Osteoblast (primary cell): Measurements from ENCODE around the gene OTUB2. TPM values are rescaled to one million over a fixed set of nuclear protein-coding genes. Genes with fewer than 3 reads are reported as not detected.

Source experiments
- DNase-seq: peaks from one replicate; pipeline ENCODE4 v3.0.0; 2011; ENCODE audit warnings: low spot score, mixed read lengths; ENCODE audit not compliant: insufficient read length; ENCODE audit errors: missing footprints
- H2AFZ ChIP-seq: 2 replicates; pipeline ENCODE4 v1.6.0; 2011; ENCODE audit warnings: mild to moderate bottlenecking, low read length
- H3K27ac ChIP-seq: 2 replicates; pipeline ENCODE4 v1.5.1; 2011; ENCODE audit warnings: mild to moderate bottlenecking, low read depth, low read length, moderate library complexity
- H3K27me3 ChIP-seq: 2 replicates; pipeline ENCODE4 v1.6.0; 2012; ENCODE audit warnings: mild to moderate bottlenecking, control low read depth, inconsistent platforms, low read length, moderate library complexity; ENCODE audit not compliant: insufficient read depth
- H3K36me3 ChIP-seq: 2 replicates; pipeline ENCODE4 v1.5.1; 2011; ENCODE audit warnings: mild to moderate bottlenecking, low read length, control low read depth, moderate library complexity; ENCODE audit not compliant: insufficient read depth
- H3K4me1 ChIP-seq: 2 replicates; pipeline ENCODE4 v1.5.1; 2011; ENCODE audit warnings: mild to moderate bottlenecking, low read length, control low read depth, moderate library complexity; ENCODE audit not compliant: insufficient read depth
- H3K4me2 ChIP-seq: 2 replicates; pipeline ENCODE4 v1.6.0; 2011; ENCODE audit warnings: mild to moderate bottlenecking, low read length; ENCODE audit not compliant: insufficient read depth
- H3K4me3 ChIP-seq: fragments of 200-600 bp; sonication (generic); 3 replicates; pipeline ENCODE4 v1.5.1; 2012; ENCODE audit warnings: mild to moderate bottlenecking, low read length, inconsistent platforms; ENCODE audit not compliant: insufficient read depth
- H3K79me2 ChIP-seq: 2 replicates; pipeline ENCODE4 v1.6.0; 2012; ENCODE audit warnings: mild to moderate bottlenecking, low read length, control low read depth, inconsistent platforms; ENCODE audit not compliant: insufficient read depth
- H3K9me3 ChIP-seq: 2 replicates; pipeline ENCODE4 v1.5.1; 2011; ENCODE audit warnings: low read depth, low read length, control low read depth
- H4K20me1 ChIP-seq: 2 replicates; pipeline ENCODE4 v1.6.0; 2012; ENCODE audit warnings: mild to moderate bottlenecking, low read length, control low read depth; ENCODE audit not compliant: insufficient read depth
- CTCF ChIP-seq: IDR thresholded peaks from 2 replicates; pipeline ENCODE4 v1.5.1; 2011; ENCODE audit warnings: mild to moderate bottlenecking, low read depth, low read length, moderate library complexity; ENCODE audit errors: extremely low read depth
- total RNA-seq: library from RNA; depleted of rRNA; stranded (reverse); fragments of >200 nt; gene quantifications from 2 replicates; pipeline ENCODE4 v1.2.3, GENCODE V29; 2012

Gene OTUB2
- total RNA-seq, 1 donor = 1.4 TPM

DNA sequence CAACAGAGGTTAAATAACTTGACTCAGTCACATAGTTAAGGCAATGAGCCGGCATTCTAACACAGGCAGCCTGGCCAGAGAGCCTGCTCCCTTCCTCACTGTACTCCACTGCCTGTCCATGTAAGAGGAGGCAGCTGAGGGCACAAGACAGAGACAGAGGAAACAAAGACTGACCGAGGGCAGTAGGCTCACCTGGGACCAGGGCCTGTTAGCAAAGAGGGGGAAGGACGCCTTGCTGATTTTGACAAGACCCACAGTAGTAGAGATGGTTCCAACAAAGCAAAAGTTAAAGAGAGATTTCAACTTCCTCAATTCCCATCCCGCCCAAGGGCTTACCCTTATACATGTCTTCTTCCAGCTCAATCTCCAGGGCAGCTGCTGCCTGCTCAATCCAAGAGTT, 26.5 kb downstream of the OTUB2 start:
- H3K4me3 ChIP-seq = no peak overlapping the region
- H3K4me2 ChIP-seq = no peak overlapping the region
- no peaks in the 10 kb centered on the region for H3K27me3 ChIP-seq
- H3K9me3 ChIP-seq = no peaks in the 10 kb centered on the region
- H2AFZ ChIP-seq = no peak overlapping the region
- no peak overlapping the region for H3K27ac ChIP-seq
- H4K20me1 ChIP-seq = peaks cover 20% of the 10 kb centered on the region
- no peaks in the 10 kb centered on the region for H3K4me1 ChIP-seq
- peaks cover 3% of the 10 kb centered on the region for H3K79me2 ChIP-seq
- H3K36me3 ChIP-seq = peaks cover 90% of the 10 kb centered on the region
- DNase-seq = no peak
- TF ChIP-seq CTCF = no peak

DNA sequence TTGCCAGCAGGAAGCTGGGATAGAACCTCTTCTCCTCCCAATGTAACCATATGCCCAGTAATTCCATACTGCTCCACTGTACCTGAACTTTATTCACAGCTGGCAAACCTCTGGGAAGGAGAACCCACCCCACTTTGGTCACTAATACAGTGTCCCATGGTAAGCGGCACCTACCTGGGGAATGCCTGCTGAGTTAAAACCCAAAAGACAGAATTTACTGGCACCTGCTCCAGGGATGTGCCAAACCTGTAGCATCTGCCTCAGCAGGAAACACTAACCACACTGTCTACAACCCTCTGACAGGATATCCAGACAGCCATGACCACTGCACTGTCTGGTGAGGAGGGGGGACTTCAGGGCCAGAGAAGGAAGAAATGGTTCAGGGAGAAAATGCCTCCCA, 28.3 kb downstream of the OTUB2 start:
- Histone ChIP-seq H3K9me3 (no peaks in the 10 kb centered on the region), H3K4me2 (no peak overlapping the region), H3K27me3 (no peaks in the 10 kb centered on the region), H3K36me3 (peaks cover 88% of the 10 kb centered on the region), H3K27ac (no peak overlapping the region), H3K4me1 (no peaks in the 10 kb centered on the region), H3K4me3 (no peak overlapping the region), H4K20me1 (peaks cover 24% of the 10 kb centered on the region), H3K79me2 (peaks cover 17% of the 10 kb centered on the region), H2AFZ (no peak overlapping the region)
- no peak for TF ChIP-seq CTCF
- DNase-seq = no peak

GRCh38 chr14:94054936-94055335, 28.8 kb downstream of the OTUB2 start:
- H3K27ac ChIP-seq = no peak overlapping the region
- H3K4me2 ChIP-seq = no peak overlapping the region
- H3K9me3 ChIP-seq = no peaks in the 10 kb centered on the region
- DNase-seq = no peak
- H3K36me3 ChIP-seq = peaks cover 89% of the 10 kb centered on the region
- H3K27me3 ChIP-seq = no peaks in the 10 kb centered on the region
- TF ChIP-seq CTCF = no peak
- H3K79me2 ChIP-seq = peaks cover 19% of the 10 kb centered on the region
- no peak overlapping the region for H3K4me3 ChIP-seq
- peaks cover 24% of the 10 kb centered on the region for H4K20me1 ChIP-seq
- no peak overlapping the region for H2AFZ ChIP-seq
- H3K4me1 ChIP-seq = no peaks in the 10 kb centered on the region

DNA sequence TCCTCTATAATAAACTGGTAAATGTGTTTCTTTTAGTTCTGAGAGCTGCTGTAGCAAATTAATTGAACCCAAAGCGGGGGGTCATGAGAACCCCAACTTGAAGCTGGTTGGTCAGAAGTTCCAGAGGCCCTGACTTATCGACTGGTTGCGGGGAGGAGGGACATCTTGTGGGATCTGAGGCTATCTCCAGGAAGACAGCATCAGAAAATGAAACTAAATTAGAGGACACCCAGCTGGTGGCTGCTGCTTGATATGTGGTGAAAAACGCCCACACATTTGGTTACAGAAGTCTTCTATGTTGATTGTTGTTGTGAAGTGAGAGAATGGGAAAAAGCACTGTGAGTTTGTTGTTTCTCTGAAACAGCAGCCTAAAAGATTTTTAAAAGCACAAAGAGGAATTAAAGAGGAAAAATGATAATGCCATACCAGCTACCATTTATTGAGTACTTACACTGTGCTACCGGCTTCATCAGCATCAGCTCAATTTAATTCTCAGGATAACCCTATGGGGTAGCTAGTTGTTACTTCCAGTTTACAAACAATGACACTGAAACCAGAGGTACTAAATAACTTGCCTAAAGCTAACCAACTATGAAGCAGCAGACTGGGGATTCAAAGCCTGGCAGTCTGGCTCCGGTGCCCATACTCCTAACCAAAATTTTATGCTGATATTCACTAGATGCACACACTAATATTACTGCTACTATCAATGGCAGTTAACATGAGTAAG, 30.6 kb downstream of the OTUB2 start:
- H2AFZ ChIP-seq = no peak overlapping the region
- no peaks in the 10 kb centered on the region for H3K4me1 ChIP-seq
- no peak for DNase-seq
- no peak overlapping the region for H3K27ac ChIP-seq
- no peak overlapping the region for H3K4me2 ChIP-seq
- H3K4me3 ChIP-seq = no peak overlapping the region
- H3K36me3 ChIP-seq = peaks cover 91% of the 10 kb centered on the region
- peaks cover 29% of the 10 kb centered on the region for H4K20me1 ChIP-seq
- H3K79me2 ChIP-seq = peaks cover 37% of the 10 kb centered on the region
- no peaks in the 10 kb centered on the region for H3K9me3 ChIP-seq
- TF ChIP-seq CTCF = no peak
- H3K27me3 ChIP-seq = no peaks in the 10 kb centered on the region
